Kidney capillary endothelial cell (primary cell): ENCODE measurements around the gene COL6A3.
"Not testable (repeated sequence)": the region's sequence is repeated elsewhere in the genome, so short reads cannot be mapped to it uniquely, and the experiment has no call there.

ENCODE experiments used
- DNase-seq: peaks from one replicate; pipeline ENCODE4 v3.0.0-alpha.2; 2018; ENCODE audit warnings: low spot score

The COL6A3 gene

DNA sequence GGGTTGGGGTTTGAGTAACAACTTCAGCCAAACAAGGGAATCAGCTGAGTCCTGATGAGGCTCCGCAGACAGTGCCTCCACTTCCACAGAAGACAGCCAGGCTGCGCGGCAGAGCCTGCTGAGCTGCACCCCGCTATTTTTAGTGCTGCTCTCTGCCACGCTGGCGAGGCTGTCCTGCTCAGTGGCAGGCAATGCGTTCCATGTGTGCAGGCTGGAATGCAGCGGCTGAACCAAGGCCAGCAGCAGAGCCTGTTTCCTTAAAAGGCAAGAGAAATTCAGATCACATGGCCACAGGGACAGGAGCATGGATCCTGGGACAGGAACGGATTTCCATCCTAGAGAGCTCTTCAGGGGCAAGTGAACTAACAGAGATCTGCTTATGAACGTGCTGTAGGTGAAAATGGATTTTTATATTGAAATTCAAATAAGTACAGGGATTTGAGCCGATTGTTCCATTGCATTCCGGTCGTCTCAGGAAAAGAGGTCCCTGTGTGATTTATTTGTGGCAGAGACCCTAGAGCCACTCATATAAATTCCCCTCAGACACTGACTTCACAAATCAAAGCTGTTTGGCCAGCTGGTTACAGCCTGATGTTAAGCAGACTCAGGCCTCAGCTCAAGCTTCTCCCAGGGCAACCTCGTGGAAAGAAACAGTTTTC is 98.7 kb downstream of the COL6A3 start:
- DNase-seq = no peak

DNA sequence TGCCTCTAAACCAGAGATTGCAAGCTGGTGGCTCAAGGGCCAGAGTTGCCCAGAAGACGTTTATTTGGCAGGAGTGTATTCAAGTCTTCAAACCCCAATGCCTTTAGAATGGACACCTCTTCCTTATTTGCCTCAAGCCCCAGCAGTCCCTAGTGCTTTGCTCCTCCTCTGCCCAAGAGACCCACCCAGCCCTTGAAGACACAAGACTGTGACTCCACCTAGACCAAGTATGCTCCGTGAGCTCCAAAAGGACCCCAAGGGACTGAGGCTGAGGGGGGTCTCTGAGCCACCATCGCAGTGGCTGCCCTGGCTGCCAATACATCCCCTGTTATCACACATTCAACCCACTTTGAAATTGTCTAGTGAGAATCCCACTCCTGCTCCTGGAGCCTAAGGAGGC is 99.3 kb downstream of the COL6A3 start:
- DNase-seq = no peak

DNA sequence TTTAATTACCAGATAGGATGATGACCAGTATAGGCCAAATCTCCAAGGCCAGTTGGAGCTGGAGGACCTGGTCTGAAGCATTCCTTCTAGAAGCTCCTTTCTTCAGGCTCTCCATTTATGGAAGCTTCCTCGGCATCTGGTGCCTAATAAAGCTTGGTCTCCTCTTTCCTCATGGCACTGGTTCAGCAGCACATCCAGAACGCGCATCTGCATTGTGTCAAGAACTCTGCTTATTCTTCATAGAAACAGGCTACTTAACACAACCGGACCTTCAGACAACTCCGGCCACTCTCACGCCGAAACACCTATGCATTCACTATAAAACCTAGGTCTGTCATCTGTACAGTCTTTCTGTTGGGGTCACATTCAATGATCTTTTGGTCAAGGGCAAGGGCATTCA is 99.8 kb downstream of the COL6A3 start:
- DNase-seq = no peak

DNA sequence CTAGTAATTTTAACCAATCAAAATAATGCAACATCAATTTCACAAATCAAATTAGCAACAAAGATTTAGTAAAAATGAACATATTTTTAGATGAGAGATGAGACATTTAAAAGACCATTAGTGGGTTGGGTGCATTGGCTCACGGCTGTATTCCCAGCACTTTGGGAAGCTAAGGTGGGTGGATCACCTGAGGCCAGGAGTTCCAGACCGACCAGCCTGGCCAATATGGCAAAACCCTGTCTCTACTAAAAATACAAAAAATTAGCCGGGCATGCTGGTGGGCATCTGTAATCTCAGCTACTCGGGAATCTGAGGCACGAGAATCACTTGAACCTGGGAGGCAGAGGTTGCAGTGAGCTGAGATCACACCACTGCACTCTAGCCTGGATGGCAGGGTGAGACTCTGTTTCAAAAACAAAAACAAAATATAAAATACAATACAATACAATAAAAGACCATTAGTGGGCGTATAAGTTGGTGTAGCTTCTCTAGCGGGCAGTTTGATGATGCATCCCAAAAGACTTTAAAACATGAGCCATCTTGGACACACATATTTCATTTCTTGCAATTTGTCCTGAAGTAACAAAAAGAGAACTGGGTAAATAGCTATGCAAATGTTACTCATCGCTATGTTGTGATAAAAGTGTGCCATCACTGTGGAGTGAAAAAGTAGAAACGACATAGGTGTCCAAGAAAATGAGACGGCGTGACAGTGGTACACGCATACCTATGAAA is 101.8 kb downstream of the COL6A3 start:
- DNase-seq = no peak

DNA sequence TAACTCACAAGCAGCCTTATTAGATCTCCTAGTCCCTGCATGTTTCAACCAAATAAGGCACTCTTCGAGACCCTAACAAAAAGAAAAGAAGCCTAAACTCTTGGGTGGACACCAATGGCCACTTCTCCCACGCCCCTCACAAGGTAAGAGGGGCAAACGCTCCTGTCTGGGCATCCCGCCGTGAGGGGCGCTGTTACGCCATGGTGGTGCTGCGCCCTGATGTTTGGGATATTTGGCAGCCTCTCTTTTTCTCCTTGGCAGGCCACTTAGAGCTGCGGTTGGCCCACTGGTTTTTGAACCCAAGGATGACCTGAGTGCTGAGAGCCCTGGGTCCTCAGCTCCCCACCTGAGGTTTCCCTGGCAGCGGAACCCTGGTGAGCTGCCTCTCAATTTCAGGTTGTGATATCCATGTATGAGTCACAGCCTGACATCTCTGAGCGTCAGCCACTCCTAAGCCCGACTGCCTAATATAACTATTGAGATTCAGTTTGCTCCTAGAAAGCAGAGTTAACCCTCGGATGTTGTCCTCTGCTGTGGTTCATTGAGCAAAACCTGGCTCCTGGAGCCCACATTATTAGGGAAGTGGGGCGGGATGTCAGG is 103.3 kb downstream of the COL6A3 start:
- no peak for DNase-seq

DNA sequence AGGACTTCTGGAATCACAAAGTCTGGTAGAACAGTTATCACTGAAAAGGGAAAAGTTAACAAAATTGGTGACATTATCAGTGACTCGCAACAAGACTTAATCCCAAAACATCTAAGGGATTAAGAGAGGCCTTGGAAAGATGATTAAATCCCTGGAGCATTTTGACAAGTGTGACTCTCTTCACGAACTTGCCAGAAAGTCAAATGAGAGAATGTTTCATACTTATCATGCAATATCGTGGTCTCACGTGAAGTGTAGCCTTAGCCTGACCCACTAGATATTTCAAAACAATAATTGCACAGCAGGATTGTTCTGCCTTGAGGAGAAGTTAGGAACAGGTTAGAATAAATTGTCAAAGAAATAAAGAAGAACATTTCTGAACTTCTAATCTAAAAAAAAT is 104.5 kb downstream of the COL6A3 start:
- DNase-seq = no peak

DNA sequence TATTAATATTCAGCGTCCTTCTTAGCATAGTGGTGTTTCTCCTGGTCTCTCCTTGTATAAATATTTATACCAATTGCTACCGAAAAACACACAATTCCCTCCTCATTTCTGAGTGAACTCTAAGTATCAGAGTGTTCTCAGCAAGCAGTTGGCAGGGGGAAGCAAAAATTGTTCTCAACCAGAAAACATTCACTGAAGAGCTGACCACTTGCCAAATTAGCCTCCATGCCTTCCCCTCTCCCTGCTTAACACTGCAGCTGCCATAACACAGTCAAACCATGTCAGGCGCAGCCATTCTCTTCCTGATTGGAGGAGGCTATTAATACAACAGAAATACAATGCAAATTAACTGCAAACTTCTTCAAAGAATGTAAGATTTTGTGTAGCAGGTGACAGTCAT is 105.0 kb downstream of the COL6A3 start:
- DNase-seq = no peak

DNA sequence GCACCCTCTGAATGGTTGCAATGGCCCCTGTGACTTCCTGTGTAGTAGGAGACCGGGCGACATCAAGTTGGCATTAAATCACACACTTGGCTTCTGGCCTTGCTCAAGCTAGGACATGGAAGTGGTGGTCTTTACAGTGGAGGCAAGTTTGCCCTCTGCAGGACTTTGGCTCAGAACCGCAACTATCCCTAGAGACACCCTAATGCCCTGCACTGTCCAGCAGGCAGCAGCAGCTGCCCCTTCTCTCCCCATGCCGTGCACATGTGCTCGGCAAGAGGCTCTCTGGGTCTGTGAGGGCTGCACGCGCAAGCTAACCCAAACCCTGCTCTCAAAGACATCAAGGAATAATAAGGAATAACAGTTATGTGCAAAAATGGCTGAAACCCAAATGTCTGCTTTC is 106.5 kb downstream of the COL6A3 start:
- no peak for DNase-seq

DNA sequence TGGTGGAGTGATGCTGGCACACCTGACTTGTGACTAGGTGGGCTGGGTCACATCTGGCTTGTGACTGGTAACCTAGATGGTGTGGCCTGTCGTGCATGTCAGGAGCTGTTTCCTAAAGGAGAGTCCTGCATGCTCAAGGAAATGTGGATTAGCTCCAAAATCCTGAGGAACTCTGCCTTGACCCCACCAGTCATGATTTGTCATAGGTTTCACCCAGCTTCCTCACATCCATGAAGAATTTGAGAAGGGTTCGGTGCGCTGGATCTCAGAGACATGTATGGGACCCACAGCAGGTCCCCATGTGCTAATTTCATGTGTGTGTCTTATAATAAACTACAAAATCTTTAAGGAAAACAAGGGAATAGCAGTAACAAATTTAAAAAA is 107.2 kb downstream of the COL6A3 start:
- DNase-seq = no peak

DNA sequence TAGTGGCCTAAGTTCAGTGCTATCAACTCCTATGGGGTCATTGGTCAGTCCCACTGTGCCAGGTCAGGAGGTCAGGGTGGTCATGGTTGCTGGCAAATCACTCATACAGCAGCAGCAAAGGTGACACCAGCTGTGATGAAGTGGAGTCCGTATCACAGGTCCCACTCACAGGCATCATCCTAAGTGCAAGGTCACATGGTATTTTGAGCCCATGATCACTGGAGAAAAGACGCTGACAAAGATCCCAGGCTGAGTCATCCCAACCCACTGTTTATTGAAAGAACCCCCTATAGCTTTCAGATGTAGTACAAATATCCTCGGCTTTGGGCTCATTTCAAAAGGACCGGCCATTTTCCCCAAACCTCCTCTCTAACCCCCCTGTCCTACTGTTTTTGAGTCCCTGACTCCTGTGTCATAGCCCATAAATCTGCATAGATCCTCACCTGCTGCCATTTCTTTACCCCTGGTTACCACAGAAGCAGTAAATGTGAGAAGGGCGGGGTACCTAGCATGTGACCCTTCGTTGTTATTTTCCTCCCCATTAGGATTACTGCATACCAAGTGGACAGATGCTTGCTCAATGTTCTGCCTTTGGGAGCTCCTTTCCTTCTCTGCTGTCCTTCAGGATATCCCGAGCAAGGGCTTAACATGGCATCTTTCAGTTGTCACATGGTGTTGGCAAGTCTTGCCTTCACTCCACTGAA is 107.7 kb downstream of the COL6A3 start:
- no peak for DNase-seq

DNA sequence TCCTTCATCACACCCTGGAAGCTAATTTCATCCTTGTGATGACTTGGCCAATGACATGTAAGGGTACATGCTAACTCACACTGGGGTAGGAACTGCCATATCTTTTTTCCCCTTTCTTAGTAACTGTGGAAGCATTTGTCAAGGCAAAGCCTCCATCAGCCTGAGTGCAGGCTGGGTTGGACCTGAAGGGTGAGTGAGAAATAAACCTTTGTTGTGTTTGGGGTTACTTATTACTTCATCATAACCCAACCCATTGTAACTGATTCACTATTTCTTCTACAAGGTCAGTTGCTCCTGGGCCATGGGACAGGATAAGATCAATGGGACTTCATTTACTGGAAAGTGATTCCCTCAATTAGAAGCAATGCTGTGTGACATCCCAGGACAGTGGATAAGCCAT is 108.4 kb downstream of the COL6A3 start:
- DNase-seq = no peak

DNA sequence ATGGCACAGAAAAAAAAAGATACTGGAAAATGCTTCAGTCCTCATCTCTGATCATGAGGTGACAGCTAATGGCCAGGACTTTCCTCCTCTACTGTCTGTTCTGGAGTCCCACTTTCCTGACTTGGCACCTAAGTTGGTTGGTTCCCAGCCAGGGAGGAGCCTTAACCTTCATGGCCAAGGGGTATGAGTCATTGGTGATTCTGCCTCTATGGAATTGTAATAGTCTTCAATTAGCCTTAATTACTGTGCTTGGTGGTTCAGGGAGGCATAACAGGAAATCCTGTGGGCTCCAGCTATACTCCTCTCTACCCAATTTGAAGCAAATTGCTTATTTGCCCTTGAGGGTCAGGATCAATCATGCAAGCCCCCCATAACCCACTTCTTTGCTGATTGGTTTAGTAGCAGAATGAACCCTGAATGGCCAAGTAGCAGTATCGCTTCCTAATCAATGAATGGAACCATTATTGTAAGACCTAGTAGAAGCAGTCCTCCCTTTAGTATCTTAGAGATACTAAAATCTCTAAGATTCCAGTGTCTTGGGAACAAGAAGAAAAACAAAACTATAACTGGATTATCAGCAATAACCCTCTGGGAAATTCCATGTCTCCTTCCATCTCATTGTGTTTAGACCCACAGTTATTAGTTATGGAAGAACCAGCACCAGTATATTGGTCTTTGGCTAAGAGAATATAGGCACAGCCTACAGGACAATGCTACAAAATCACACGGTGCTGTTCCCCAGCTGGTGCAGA is 109.0 kb downstream of the COL6A3 start:
- DNase-seq = no peak

DNA sequence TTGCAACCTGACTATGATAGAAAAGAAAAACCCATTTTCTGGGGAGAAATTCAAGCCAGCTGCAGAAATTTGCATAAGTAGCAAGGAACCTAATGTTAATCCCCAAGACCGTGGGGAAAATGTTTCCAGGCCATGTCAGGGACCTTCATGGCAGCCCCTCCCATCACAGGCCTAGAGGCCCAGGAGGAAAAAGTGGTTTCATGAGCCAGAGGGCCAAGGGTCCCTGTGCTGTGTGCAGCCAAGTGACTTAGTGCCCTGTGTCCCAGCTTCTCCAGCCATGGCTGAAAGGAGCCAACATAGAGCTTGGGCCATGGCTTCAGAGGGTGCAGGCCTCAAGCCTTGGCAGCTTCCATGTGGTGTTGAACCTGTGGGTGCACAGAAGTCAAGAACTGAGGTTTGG is 110.7 kb downstream of the COL6A3 start:
- not testable (repeated sequence) for DNase-seq

DNA sequence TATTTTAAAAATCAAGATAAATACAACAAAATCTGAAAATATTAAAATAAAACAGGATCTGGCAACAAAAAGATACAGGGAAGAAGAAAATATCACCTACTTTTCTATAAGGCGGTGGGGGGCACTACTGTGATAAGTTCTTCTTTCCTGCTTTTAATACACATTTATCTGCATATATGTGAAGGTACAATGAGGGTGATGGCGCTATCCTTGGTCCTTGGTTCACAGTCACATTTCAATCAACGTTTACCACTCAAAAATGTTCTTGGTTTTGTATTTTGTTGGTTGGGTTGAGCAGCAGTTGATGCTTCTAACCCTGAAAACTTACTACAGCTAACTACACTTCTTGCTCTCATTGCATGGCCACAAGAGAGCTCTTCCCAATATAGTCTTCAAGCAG is 112.4 kb downstream of the COL6A3 start:
- DNase-seq = no peak

DNA sequence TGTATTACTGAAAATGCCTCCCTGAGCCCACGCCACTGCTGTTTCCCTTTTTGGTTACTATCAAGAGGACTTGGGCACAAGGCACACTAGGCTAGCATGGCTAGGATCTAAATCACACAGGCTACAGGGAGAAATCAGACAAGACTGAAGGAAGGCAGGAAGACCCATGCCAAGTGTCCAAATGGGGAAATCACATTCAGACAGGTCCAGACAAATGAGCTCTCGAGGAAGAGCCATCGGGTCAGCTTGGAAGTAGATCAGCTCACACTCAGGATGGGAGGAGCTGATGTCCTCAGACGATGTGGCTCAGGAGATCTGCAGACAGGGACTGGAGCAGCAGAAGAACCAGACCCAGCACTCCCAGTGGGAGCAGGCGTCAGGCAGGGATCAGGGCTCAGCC is 113.2 kb downstream of the COL6A3 start:
- DNase-seq = no peak

DNA sequence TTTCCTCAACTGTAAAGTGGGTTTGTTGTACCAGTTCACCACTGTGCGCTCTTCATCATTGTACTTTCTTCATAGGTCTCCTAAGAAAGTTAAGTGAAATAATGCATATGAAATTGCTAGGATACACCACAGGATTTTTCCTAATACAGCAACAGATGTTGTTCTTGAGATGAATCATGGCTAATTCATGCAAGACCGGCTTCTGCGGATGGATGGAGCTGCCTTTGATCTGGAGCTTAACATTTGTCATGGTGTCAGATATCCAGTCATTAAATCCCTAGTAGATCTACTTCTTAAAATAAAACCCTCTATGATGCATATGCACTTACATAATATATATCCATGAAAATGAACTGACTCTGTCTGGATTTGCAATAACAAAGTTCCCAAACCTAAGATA is 114.1 kb downstream of the COL6A3 start:
- DNase-seq = no peak

DNA sequence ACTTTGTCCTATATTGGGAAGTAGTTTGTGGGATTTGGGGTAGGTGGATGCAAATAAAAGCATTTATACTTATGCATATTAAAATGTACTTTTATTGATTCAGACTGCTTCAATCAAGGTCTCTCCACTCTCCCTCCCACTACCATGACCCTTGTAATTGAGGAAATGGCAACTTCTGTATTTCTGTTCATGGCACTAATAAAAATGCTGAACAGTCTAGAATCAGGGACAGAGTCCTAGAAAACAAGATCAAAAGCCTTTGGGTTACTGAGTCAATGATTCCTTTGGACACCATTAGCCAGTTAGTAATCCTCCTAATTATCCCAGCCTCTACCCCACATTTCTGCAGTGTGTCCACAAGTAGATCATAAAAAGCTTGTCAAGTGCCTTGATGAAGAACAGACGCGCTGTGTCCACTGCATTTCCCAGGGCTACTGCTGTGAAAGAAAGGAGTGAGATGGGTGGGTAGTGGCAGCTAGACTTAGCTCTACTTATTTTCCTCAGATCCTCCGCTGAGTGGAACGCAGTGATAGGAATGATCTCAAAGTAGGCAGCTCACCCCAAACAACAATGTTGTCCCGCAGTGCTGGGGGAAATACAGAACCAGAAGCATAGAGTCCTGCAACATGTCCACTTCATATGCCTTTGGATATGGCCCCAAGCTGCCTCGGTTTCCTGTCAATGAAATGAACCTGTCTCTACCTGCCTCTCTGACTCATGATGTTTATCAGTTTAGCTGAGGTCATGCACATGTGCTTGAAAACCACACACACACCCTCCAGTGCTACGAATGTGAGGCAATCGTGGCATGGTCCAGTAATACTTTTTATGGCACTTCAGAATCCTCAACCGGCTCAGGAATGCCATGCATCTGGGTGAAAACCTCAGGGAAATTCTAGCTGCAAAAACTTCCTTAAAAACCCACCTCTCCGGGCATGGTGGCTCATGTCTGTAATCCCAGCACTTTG is 115.5 kb downstream of the COL6A3 start:
- DNase-seq = no peak

DNA sequence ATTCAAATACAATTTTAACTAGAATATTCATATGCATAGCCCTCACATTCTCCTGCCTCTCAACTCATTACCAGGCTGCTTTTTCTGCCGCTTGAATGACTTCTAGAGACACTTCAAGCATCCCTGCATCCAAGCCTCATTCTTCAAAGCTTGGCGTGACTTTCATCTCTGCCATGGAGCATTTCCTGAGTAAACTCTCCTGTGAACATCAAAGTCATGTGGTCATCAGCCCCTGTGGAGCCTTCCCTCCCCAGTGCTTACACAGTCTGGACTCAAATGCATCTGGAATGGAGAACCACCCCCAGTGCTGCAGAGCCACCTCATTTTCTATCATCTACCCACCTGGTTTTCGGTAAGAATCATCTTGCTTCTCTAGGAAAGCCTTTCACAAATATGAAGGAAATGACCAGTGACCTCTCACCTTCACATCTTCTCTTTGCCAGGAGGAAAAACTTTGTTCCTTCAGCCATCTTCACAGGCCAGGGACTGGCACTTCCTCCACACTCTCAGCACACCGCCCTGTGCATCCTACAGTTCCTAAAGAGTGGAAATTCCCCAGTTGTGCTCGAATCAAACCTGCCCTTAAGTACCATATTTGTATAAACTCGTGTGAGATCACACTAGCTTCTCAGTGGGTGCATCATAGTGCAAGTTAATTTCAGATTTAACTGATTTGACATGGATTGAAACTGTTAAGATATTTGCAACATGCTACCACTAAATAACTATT is 116.4 kb downstream of the COL6A3 start:
- DNase-seq = no peak

DNA sequence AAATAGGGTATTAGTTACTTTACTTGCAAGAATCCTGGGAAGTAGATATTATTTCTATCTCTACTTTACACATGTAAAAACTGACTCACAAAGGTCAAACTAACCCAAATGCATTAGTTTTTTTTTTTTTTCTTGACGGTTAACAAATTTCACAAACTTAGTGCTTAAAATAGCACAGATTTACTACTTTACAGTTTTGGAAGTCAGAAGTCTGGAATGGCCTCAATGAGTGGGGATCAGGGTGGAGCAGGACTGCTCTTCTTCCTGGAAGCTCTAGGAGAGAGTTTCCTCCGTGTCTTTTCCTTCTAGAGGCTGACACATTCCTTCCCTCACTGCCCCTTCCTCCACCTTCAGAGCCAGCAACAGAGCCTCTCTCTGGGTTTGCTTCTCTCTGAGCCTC is 117.2 kb downstream of the COL6A3 start:
- DNase-seq = no peak

DNA sequence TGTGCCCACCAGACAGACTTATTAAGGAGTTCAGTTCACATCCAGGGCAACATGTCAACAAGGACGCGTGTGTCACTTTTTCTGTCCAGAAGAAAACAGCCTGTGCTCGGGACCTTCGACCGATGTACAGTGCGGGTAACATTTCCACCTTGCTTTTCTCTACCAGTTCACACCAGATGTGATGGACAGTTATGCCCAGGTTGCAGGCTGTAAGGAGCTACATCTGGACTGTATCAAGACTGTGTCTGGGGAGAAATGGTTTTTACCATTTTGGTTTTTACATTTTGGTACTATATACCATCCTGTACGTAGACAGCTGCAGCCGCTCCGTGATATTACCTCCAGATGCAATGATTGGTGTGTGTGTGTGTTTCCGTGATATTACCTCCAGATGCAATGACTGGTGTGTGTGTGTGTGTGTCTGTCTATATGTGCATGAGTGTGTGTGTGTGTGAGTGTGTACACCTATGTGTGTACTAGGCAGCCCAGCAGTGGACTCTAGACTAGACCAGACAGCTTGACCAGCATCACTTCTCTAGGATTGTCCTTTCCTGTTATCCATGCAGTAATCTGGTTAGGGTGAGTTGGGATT is 118.0 kb downstream of the COL6A3 start:
- no peak for DNase-seq
